HepG2 (cell line): ENCODE data around the gene PRKCE. TPM values are rescaled to one million over a fixed set of nuclear protein-coding genes. Genes with fewer than 3 reads are reported as not detected.

Experiments
- AKAP8 ChIP-seq: sonication (generic); formaldehyde crosslinking; IDR thresholded peaks from 2 replicates; pipeline ENCODE4 v1.5.1; 2020; ENCODE audit warnings: mild to moderate bottlenecking, missing genetic modification reagents
- ASH2L ChIP-seq: fragments of 300-600, 200-600 bp; sonication (generic); IDR thresholded peaks from 2 replicates; pipeline ENCODE4 v1.7.0; 2017; ENCODE audit warnings: low read depth, mild to moderate bottlenecking, moderate library complexity, mixed read lengths, low read length; ENCODE audit not compliant: insufficient read length
- BRCA1 ChIP-seq: sonication (generic); formaldehyde crosslinking; IDR thresholded peaks from 2 replicates; pipeline ENCODE4 v1.4.0; 2020; ENCODE audit warnings: missing genetic modification reagents
- EP300 ChIP-seq, 3 experiments: sonication (generic) in 1 of 3; formaldehyde crosslinking in 1 of 3; IDR thresholded peaks; 2 replicates each; pipeline versions ENCODE4 v1.5.1 to v1.6.1; 2011 to 2020; ENCODE audit warnings: low read depth in 2 of 3, low read length in 2 of 3, borderline replicate concordance in 1 of 3, improper control_type of control experiment in 1 of 3, mild to moderate bottlenecking in 1 of 3, missing genetic modification reagents in 1 of 3, moderate library complexity in 1 of 3
- HNF1A ChIP-seq, 2 experiments: sonication (generic) in 1 of 2; formaldehyde crosslinking in 1 of 2; IDR thresholded peaks; 2 replicates each; pipeline versions ENCODE4 v1.4.0 to v1.6.1; 2016 to 2020; ENCODE audit warnings: borderline replicate concordance in 1 of 2, low read depth in 1 of 2, mild to moderate bottlenecking in 1 of 2, missing genetic modification reagents in 1 of 2
- NPAS2 ChIP-seq: sonication (generic); formaldehyde crosslinking; IDR thresholded peaks from 2 replicates; pipeline ENCODE4 v1.8.0; 2022; ENCODE audit warnings: mild to moderate bottlenecking, missing genetic modification reagents, borderline replicate concordance
- RBFOX2 ChIP-seq: fragments of 200-400 bp; formaldehyde crosslinking; IDR thresholded peaks from 2 replicates; pipeline ENCODE4 v1.6.1; 2017; ENCODE audit warnings: low read depth, mild to moderate bottlenecking, low read length
- SOX6 ChIP-seq, 2 experiments: fragments of 450-650 bp in 1 of 2; sonication (generic) in 1 of 2; formaldehyde crosslinking in 1 of 2; IDR thresholded peaks; 2 replicates each; pipeline versions ENCODE4 v1.4.0 to v1.6.1; 2017 to 2020; ENCODE audit warnings: antibody characterized with exemption in 1 of 2, mild to moderate bottlenecking in 1 of 2, missing genetic modification reagents in 1 of 2
- SP4 ChIP-seq: sonication (generic); formaldehyde crosslinking; IDR thresholded peaks from 2 replicates; pipeline ENCODE4 v1.8.1; 2023; ENCODE audit warnings: mild to moderate bottlenecking, missing genetic modification reagents
- SYNCRIP ChIP-seq: fragments of 200-400 bp; formaldehyde crosslinking; IDR thresholded peaks from 2 replicates; pipeline ENCODE4 v1.6.1; 2018; ENCODE audit warnings: mild to moderate bottlenecking, low read depth, low read length; ENCODE audit not compliant: insufficient read depth
- TARDBP ChIP-seq: sonication (generic); formaldehyde crosslinking; IDR thresholded peaks from 2 replicates; pipeline ENCODE4 v1.8.0; 2022; ENCODE audit warnings: mild to moderate bottlenecking, missing genetic modification reagents
- ZBTB49 ChIP-seq: sonication (generic); formaldehyde crosslinking; IDR thresholded peaks from 2 replicates; pipeline ENCODE4 v1.4.0; 2020; ENCODE audit warnings: missing genetic modification reagents, borderline replicate concordance
- ZFP37 ChIP-seq: sonication (generic); formaldehyde crosslinking; IDR thresholded peaks from 2 replicates; pipeline ENCODE4 v1.4.0; 2020; ENCODE audit warnings: missing genetic modification reagents, borderline replicate concordance
- ZKSCAN5 ChIP-seq: sonication (generic); formaldehyde crosslinking; IDR thresholded peaks from 2 replicates; pipeline ENCODE4 v1.5.1; 2020; ENCODE audit warnings: mild to moderate bottlenecking, missing genetic modification reagents
- ZNF263 ChIP-seq: sonication (generic); formaldehyde crosslinking; IDR thresholded peaks from 2 replicates; pipeline ENCODE4 v1.4.0; 2020; ENCODE audit warnings: missing genetic modification reagents
- ZNF296 ChIP-seq: sonication (generic); formaldehyde crosslinking; conservative IDR thresholded peaks from 2 replicates; pipeline ENCODE4 v1.5.0; 2020; ENCODE audit warnings: mild to moderate bottlenecking, missing genetic modification reagents
- ZNF512 ChIP-seq: sonication (generic); formaldehyde crosslinking; IDR thresholded peaks from 2 replicates; pipeline ENCODE4 v1.4.0; 2020; ENCODE audit warnings: mild to moderate bottlenecking, missing genetic modification reagents
- ZNF772 ChIP-seq: sonication (generic); formaldehyde crosslinking; IDR thresholded peaks from 2 replicates; pipeline ENCODE4 v1.5.0; 2020; ENCODE audit warnings: mild to moderate bottlenecking, missing genetic modification reagents
- ZNF850 ChIP-seq: sonication (generic); formaldehyde crosslinking; conservative IDR thresholded peaks from 2 replicates; pipeline ENCODE4 v1.9.0; 2021; ENCODE audit warnings: mild to moderate bottlenecking, missing genetic modification reagents
- ZNF879 ChIP-seq: sonication (generic); formaldehyde crosslinking; IDR thresholded peaks from 2 replicates; pipeline ENCODE4 v1.8.1; 2023; ENCODE audit warnings: missing genetic modification reagents
- ZSCAN31 ChIP-seq: sonication (generic); formaldehyde crosslinking; IDR thresholded peaks from 2 replicates; pipeline ENCODE4 v1.5.0; 2020; ENCODE audit warnings: low read depth, mild to moderate bottlenecking, missing genetic modification reagents
- polyA plus RNA-seq, 8 experiments: library from polyadenylated mRNA; depleted of rRNA in 3 of 8; stranded (reverse) in 7 of 8; unstranded in 1 of 8; fragments of >200 nt; fragmentation: Illumina TruSeq in 4 of 8; extraction: Trizol in 4 of 8; gene quantifications; 2 replicates each; pipeline versions ENCODE4 v1.2.1 to v1.2.3, GENCODE V29; 2011 to 2016; ENCODE audit warnings: low read depth in 4 of 8, missing spikeins in 1 of 8, mixed read lengths in 1 of 8; ENCODE audit not compliant: insufficient read depth in 1 of 8
- total RNA-seq, 5 experiments: library from RNA; depleted of rRNA; stranded (reverse); fragments of >200 nt; fragmentation: Illumina TruSeq; extraction: Trizol; gene quantifications; 2 replicates each; pipeline ENCODE4 v1.2.3, GENCODE V29; 2016; ENCODE audit warnings: low read depth in 1 of 5

Gene PRKCE
- total and polyA plus RNA-seq, 2 of the 13 experiments (the other 11 are each of a cell fraction or from before 2014, with no cell fraction given): 1.0 to 3.9 TPM

- TF ChIP-seq ZNF850 (CRISPR knock-in tag): no peak
- no peak for TF ChIP-seq ZNF263
- no peak for TF ChIP-seq ZNF296 (CRISPR knock-in tag)
- TF ChIP-seq ZKSCAN5 (CRISPR knock-in tag): no peak
- no peak for TF ChIP-seq TARDBP
- TF ChIP-seq SOX6 (IDR thresholded peaks at IDR 0.05): no peak
- peak; percentile 93 for TF ChIP-seq SOX6 (CRISPR knock-in tag; IDR thresholded peaks at IDR 0.05)
- TF ChIP-seq HNF1A (IDR thresholded peaks at IDR 0.05; ENCODE audit: low read depth): peak; percentile 47; the same call in 1 of the 2 replicates
- TF ChIP-seq HNF1A (CRISPR knock-in tag; IDR thresholded peaks at IDR 0.05; ENCODE audit: borderline replicate concordance): 0 out of 2 replicates have a peak, but pooled peaks have one; percentile 51
- no peak for TF ChIP-seq ZSCAN31 (CRISPR knock-in tag)
- TF ChIP-seq ZNF772 (CRISPR knock-in tag): no peak
- TF ChIP-seq BRCA1 (CRISPR knock-in tag): no peak
- TF ChIP-seq ZNF879: no peak
- no peak for TF ChIP-seq SP4 (CRISPR knock-in tag)
- peak in 1 of 2 experiments; percentile 63; a peak in 1 of 4 replicates for TF ChIP-seq EP300 (IDR thresholded peaks at IDR 0.05; ENCODE audit: low read depth in 2 of 2, low read length in 2 of 2)
- no peak for TF ChIP-seq EP300 (CRISPR knock-in tag; IDR thresholded peaks at IDR 0.05; ENCODE audit: borderline replicate concordance)
- TF ChIP-seq NPAS2: no peak
- TF ChIP-seq ZNF512 (CRISPR knock-in tag): no peak
- TF ChIP-seq ASH2L: peak; percentile 28
- TF ChIP-seq ZBTB49 (CRISPR knock-in tag): no peak
- TF ChIP-seq ZFP37 (CRISPR knock-in tag): no peak
- no peak for TF ChIP-seq RBFOX2
- no peak for TF ChIP-seq SYNCRIP
- no peak for TF ChIP-seq AKAP8
These were observed 260.6 kb downstream of the PRKCE start (continued) for GRCh38 chr2:45912109-45912508.
